Stimulated activated CD8-positive, alpha-beta memory T cell treated with anti-CD3 and anti-CD28 coated beads, Interleukin-15, amount 100 ng/mL, for 24 hours (primary cell): ENCODE results near the gene CPNE8.
"Not testable (repeated sequence)": the region's sequence is repeated elsewhere in the genome, so short reads cannot be mapped to it uniquely, and the experiment has no call there.

Source experiments
- DNase-seq: peaks from one replicate; pipeline ENCODE4 v3.0.0-alpha.2; 2020; ENCODE audit warnings: low read depth

CPNE8 gene

DNA sequence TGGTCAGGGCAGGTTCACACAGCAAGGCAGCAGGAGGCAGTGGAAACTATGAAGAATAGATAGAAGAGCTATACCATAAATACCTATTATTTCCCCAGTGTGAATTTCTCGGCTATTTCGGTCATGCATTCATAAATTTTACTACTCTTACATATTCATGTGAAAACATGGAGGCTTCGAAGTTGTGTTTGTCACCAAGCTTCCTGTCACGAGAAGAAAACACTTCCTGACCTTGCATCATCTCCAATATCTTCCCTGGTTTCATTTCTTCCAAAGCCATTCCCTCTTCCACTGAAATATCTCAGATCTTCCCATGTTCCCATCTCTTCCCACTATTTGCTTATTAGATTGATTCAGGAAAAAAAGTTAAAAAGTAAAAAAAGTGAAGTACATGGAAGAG, 80.4 kb downstream of the CPNE8 start:
- no peak for DNase-seq

DNA sequence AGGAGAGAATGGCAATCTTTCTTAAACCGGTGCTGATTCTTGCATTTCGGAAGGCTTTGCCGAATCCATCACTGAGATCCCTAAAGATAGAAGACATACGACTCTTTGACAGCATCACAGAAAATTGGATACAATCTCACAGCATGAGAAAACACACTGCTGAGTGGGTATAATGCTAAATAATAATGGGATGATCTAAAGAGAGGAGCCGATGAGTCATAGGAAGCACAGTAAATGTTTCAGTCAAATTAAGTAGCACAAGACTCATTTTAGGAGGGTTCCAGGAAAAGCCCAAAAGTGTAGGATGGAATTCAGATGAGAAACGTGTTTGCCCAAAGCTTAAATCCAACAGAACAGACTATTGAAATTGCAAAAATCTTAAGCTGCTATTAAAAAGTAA, 81.7 kb downstream of the CPNE8 start:
- no peak for DNase-seq

- DNase-seq = no peak
Observed at GRCh38 chr12:38823314-38823713, 82.1 kb downstream of the CPNE8 start.

DNA sequence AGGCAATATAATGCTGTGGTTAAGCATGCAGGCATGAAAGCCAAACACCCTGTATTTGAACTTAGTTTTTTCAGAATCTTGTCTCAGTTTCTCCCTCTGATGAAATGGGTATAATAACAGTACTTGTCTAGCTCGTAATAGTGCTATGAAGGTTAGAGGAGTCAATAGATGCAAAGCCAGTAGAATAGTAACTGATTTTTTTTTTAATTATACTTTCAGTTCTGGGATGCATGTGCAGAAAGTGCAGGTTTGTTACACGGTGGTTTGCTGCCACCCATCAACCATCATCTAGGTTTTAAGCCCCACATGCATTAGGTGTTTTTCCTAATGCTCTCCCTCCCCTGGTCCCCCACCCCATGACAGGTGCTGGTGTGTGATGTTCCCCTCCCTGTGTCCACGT, 87.4 kb downstream of the CPNE8 start:
- no peak for DNase-seq

DNA sequence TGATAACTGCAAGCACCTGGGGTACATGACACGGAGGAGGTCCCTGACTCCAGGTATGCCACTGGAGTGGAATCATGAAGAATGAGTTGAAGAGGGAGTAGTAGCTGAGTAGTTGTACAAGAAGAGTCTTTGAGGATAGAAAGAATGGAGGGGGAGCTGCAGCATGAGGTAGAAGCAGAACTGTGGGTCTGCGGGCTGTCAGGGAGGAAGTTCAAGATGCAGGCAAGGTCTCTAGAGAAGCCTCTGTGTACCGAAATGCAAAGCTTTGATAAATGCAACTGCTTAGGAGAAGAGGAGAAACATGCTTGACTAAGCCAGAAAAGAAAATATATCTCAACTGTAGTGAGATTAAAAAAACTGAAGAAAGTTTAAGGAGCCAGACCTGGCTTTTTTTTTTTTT, 91.5 kb downstream of the CPNE8 start:
- no peak for DNase-seq

GRCh38 chr12:38811814-38812356, 93.5 kb downstream of the CPNE8 start:
- no peak for DNase-seq

DNA sequence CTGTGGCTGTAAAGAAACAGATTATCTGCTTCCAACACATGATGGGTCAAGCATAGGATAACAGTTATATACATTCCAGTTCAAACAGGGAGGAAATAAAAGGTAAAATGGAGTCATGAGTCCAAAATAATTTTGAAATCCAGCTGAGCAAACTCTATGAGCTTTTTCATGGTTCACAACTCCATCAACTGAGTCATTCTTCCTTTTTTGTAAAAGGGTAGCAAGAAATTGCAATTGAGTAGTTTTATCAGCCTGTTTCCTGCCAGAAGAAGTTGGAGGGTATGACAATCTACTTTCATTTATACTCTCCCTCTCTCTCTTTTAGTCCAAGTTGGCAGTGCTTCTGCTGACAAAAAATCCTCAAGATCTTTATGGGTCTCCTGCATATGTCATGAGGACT, 95.6 kb downstream of the CPNE8 start:
- DNase-seq = no peak

DNA sequence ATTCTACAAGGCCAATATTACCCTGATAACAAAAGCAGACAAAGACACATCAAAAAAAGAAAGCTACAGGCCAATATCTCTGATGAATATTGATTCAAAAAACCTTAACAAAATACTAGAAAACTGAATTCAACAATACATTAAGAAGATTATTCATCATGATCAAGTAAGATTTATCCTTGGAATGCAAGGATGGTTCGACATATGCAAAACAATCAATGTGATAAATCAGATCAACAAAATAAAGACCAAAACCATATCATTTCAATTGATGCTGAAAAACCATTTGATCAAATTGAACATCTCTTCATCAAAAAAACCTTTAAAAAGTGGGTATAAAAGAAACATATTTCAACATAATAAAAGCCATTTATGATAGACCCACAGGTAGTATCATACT, 117.3 kb downstream of the CPNE8 start:
- no peak for DNase-seq

DNA sequence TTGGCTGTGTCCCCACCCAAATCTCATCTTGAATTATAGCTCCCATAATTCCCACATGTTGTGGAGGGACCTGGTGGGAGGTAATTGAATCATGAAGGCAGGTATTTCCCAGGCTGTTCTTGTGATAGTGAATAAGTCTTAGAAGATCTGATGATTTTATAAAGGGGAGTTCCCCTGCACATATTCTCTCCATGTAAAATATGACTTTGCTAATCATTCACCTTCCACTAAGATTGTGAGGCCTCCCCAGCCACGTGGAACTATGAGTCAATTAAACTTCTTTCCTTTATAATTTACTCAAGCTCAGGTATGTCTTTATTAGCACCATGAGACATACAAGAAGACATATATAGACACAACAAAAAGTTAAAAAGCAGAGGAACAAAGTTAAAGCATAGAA, 120.0 kb downstream of the CPNE8 start:
- DNase-seq = no peak

GRCh38 chr12:38783304-38783703, 122.1 kb downstream of the CPNE8 start:
- DNase-seq = no peak

GRCh38 chr12:38782359-38782758, 123.0 kb downstream of the CPNE8 start:
- no peak for DNase-seq

DNA sequence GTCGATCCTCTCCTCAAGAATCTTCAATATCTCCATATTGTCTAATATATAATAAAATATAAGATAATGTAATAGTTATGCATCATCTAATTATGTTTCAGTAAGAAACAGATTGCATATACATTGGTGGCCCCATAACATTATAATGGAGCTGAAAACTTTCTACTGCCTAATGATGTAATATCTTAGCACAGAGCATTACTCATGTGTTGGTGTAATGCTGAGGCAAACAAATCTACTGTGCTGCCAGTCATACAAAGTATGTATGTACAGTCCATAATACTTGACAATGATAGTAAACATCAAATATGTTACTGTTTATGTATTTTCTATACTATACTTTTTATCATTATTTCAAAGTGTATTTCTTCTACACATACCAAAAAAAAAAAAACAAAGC, 128.7 kb downstream of the CPNE8 start:
- DNase-seq = no peak

DNA sequence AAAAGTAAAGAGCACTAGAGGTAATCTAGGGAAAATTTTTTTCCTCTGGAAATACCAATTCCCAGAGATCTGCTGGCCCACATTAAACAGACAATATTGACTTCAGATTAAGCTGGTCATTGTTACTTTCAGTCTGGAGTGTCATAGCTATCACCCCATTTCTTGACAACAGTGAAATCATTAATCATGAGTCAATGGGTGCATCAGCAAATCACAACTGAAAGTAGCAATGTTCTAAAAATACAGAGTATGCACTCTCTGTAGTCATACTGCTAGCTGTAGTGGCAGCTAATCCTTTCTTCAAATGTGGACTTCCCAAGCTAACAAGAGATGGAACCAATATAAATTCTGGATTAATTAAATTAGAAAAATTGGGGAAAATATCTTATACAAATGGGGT, 129.9 kb downstream of the CPNE8 start:
- DNase-seq = no peak

GRCh38 chr12:38772437-38772836, 133.0 kb downstream of the CPNE8 start:
- no peak for DNase-seq

- no peak for DNase-seq
Observed at GRCh38 chr12:38771871-38772270, 133.5 kb downstream of the CPNE8 start.

DNA sequence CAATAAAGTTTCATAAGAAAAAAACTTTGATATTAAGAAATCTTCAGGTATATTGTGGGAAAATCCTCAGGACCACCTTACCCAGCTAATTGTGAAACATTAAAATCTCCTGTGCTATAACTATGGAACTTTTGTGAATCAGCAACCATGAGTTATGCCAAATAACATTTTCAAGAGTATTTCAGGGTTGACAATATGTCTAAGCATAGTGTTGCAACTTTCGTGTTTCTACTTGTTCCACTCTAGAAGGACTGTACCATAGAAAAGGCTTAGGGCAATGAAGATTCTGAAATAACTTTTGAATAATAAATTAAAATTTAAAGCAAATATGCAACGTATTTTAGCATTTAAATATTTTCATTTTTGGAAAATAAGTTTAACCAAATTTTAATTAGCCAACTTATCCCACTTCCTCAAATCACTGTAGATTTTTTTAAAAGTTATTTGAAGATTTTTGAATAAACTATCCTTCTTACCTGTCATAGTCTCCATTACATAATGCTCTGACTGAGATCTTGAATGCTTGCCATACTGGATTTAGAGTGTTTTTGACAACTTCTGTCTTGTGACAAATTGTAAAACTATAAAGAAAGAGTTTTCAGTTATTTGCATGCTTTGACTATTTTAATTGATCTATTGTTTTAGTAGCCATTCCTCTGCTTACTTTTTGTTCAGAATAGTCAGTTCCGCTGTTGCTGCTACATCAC, 143.6 kb downstream of the CPNE8 start:
- no peak for DNase-seq

- no peak for DNase-seq
Observed at GRCh38 chr12:38761111-38761510, 144.3 kb downstream of the CPNE8 start.

DNA sequence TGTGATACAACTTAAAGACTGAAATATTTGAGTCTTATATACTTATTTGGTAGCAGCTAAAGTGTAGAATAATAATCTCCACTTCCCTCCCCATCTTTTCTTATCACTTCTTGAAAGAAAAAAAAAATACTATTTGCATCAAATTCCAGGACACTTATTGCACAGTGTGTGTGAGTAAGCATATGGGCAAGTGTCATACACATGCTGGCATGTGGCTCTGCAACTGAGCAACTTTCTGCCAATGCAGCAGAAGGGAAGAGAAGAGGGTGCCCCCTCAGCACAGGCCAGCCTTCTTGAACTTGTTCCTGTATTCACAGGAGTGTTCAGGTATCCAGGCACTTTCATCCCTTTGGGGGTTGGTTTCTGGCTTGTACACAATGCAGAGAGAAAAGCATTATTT, 145.8 kb downstream of the CPNE8 start:
- DNase-seq = no peak

GRCh38 chr12:38746744-38747143, 158.6 kb downstream of the CPNE8 start:
- no peak for DNase-seq

DNA sequence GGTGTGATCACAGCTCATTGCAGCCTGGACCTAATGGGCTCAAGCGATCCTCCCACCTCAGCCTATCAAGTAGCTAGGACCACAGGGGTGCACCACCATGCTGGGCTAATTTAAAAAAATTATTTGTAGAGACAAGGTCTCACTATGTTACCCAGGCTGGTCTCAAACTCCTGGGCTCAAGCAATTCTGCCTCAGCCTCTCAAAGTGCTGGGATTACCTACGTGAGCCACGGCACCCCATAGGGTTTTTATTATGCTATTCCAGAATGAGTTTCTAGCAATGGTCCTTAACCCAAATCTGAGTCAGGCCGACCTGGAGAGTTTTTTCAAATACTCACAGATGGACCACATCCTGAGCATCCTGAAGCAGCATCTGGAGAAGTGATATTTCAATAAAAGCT, 159.8 kb downstream of the CPNE8 start:
- DNase-seq = no peak

GRCh38 chr12:38744041-38744440, 161.3 kb downstream of the CPNE8 start:
- DNase-seq = no peak

DNA sequence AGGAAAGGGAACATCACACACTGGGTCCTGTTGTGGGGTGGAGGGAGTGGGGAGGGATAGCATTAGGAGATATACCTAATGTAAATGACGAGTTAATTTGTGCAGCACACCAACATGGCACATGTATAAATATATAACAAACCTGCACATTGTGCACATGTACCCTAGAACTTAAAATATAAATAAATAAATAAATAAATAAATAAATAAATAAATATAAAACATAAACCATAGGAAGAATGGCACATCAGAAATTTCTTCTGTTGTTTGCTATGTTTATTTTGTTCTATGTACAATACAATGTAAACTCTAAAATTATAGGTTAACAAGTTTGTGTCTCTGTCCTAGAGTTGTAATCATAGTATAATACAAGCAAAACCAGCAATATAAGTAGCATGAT, 162.9 kb downstream of the CPNE8 start:
- not testable (repeated sequence) for DNase-seq

- no peak for DNase-seq
Observed at GRCh38 chr12:38736821-38737220, 168.6 kb downstream of the CPNE8 start.

DNA sequence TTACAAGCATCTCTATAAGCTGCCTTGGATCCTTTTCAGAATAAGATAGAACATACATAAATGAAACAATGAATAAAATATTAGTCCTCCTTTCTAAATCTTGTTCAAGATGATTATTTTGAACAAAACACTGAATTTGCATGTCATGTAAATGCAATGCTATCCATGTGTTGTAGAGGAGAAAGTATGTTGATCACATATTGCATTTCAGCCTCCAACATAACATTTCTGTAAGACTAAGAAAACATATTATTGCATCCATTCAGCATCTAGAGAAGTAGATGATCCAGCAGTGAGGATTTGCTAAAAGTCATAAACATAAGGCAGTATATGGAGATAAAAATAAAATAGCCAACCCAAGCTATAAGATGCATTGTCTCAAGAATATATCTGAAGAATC, 172.6 kb downstream of the CPNE8 start:
- DNase-seq = no peak
